Hepatocyte (in vitro differentiated cells): ENCODE results near the gene MAP3K3. TPM values are rescaled to one million over a fixed set of nuclear protein-coding genes. Genes with fewer than 3 reads are reported as not detected.

Source experiments
- DNase-seq: peaks from one replicate; pipeline ENCODE4 v3.0.0-alpha.2; 2016; ENCODE audit warnings: low spot score
- H2AFZ ChIP-seq: fragments of 200-600 bp; sonication (generic); 2 replicates; pipeline ENCODE4 v1.6.0; 2016; ENCODE audit warnings: antibody characterized with exemption, mild to moderate bottlenecking
- H3K27ac ChIP-seq: fragments of 200-600 bp; sonication (generic); 2 replicates; pipeline ENCODE4 v1.5.1; 2016; ENCODE audit warnings: mild to moderate bottlenecking
- H3K27me3 ChIP-seq: fragments of 200-600 bp; sonication (generic); 2 replicates; pipeline ENCODE4 v1.6.1; 2016
- H3K36me3 ChIP-seq: fragments of 200-600 bp; sonication (generic); replicated peaks from 2 replicates; pipeline ENCODE4 v1.5.1; 2016; ENCODE audit warnings: low read depth; ENCODE audit not compliant: insufficient read depth
- H3K4me1 ChIP-seq: fragments of 200-600 bp; sonication (generic); 2 replicates; pipeline ENCODE4 v1.5.1; 2016; ENCODE audit warnings: mild to moderate bottlenecking, moderate library complexity; ENCODE audit not compliant: insufficient read depth
- H3K4me2 ChIP-seq: fragments of 200-600 bp; sonication (generic); 2 replicates; pipeline ENCODE4 v1.6.0; 2016
- H3K4me3 ChIP-seq: fragments of 200-600 bp; sonication (generic); 2 replicates; pipeline ENCODE4 v1.5.1; 2016; ENCODE audit warnings: mild to moderate bottlenecking
- H3K79me2 ChIP-seq: fragments of 200-600 bp; sonication (generic); 2 replicates; pipeline ENCODE4 v1.6.0; 2017; ENCODE audit warnings: mild to moderate bottlenecking
- H3K9me2 ChIP-seq: fragments of 200-600 bp; sonication (generic); replicated peaks from 2 replicates; pipeline ENCODE4 v1.6.0; 2017; ENCODE audit warnings: mild to moderate bottlenecking; ENCODE audit not compliant: insufficient read depth
- H3K9me3 ChIP-seq: fragments of 200-600 bp; sonication (generic); 2 replicates; pipeline ENCODE4 v1.5.1; 2016; ENCODE audit warnings: low read depth, mild to moderate bottlenecking
- H4K20me1 ChIP-seq: fragments of 200-600 bp; sonication (generic); 2 replicates; pipeline ENCODE4 v1.6.0; 2016; ENCODE audit warnings: mild to moderate bottlenecking; ENCODE audit not compliant: insufficient read depth, poor library complexity, severe bottlenecking
- CTCF ChIP-seq: fragments of 200-600 bp; sonication (generic); IDR thresholded peaks from 2 replicates; pipeline ENCODE4 v1.5.1; 2016; ENCODE audit warnings: antibody characterized with exemption, mild to moderate bottlenecking; ENCODE audit not compliant: poor library complexity
- EZH2 ChIP-seq: fragments of 200-600 bp; sonication (generic); IDR thresholded peaks from 2 replicates; pipeline ENCODE4 v1.6.1; 2016; ENCODE audit warnings: antibody characterized with exemption, mild to moderate bottlenecking, borderline replicate concordance
- EZH2phosphoT487 ChIP-seq: fragments of 200-600 bp; sonication (generic); IDR thresholded peaks from one replicate; pipeline ENCODE4 v1.6.1; 2018; ENCODE audit warnings: antibody characterized with exemption, mild to moderate bottlenecking, low read depth, moderate library complexity; ENCODE audit not compliant: unreplicated experiment, severe bottlenecking
- WGBS: methylation state at CpG from one replicate; pipeline ENCODE4 v1.1.6; 2016; ENCODE audit warnings: low lambda C conversion rate; ENCODE audit errors: missing lambda C conversion rate; 5-methylcytosine and 5-hydroxymethylcytosine counted together
- polyA plus RNA-seq: library from polyadenylated mRNA; unstranded; fragments of >200 nt; fragmentation: Nextera tagmentation; extraction: Ambion mirVana; gene quantifications from 2 replicates; pipeline ENCODE4 v1.2.1, GENCODE V29; 2016
- total RNA-seq: library from RNA; depleted of rRNA; stranded (reverse); fragments of >200 nt; gene quantifications from 2 replicates; pipeline ENCODE4 v1.2.3, GENCODE V29; 2014

The MAP3K3 gene
- total and polyA plus RNA-seq, 2 experiments from 2014 or later, result 13.4 to 15.5 TPM

GRCh38 chr17:63649813-63650212, 27.6 kb downstream of the MAP3K3 start:
- TF ChIP-seq CTCF, result no peak
- TF ChIP-seq EZH2, result no peak
- TF ChIP-seq EZH2phosphoT487, result no peak
- Histone ChIP-seq H3K27me3 (no peaks in the 10 kb centered on the region), H3K4me2 (no peak overlapping the region), H3K36me3 (no peaks in the 10 kb centered on the region), H3K79me2 (no peaks in the 10 kb centered on the region), H3K9me2 (no peaks in the 10 kb centered on the region), H3K4me3 (no peak overlapping the region), H3K4me1 (no peaks in the 10 kb centered on the region), H2AFZ (no peak overlapping the region), H3K9me3 (no peaks in the 10 kb centered on the region), H4K20me1 (no peaks in the 10 kb centered on the region), H3K27ac (no peak overlapping the region)
- 88% methylated on average over 1 of the region's 1 CpG for WGBS
- no peak for DNase-seq

- H3K79me2 ChIP-seq, result no peaks in the 10 kb centered on the region
- no peaks in the 10 kb centered on the region for H3K36me3 ChIP-seq
- no peaks in the 10 kb centered on the region for H3K4me1 ChIP-seq
- H3K4me2 ChIP-seq, result no peak overlapping the region
- no peak overlapping the region for H2AFZ ChIP-seq
- no peak overlapping the region for H3K27ac ChIP-seq
- DNase-seq, result no peak
- H3K27me3 ChIP-seq, result no peaks in the 10 kb centered on the region
- H3K9me3 ChIP-seq, result no peaks in the 10 kb centered on the region
- H4K20me1 ChIP-seq, result no peaks in the 10 kb centered on the region
- H3K4me3 ChIP-seq, result no peak overlapping the region
- H3K9me2 ChIP-seq, result no peaks in the 10 kb centered on the region
- TF ChIP-seq EZH2, result no peak
- TF ChIP-seq CTCF, result no peak
- TF ChIP-seq EZH2phosphoT487, result no peak
- WGBS, result 88% methylated on average over 3 of the region's 3 CpGs
Measured at GRCh38 chr17:63652106-63652505, 29.9 kb downstream of the MAP3K3 start.

GRCh38 chr17:63653050-63653449, 30.8 kb downstream of the MAP3K3 start:
- H2AFZ ChIP-seq, result no peak overlapping the region
- WGBS, result 62% methylated on average over 2 of the region's 2 CpGs
- no peak overlapping the region for H3K4me2 ChIP-seq
- no peaks in the 10 kb centered on the region for H3K27me3 ChIP-seq
- no peaks in the 10 kb centered on the region for H3K9me3 ChIP-seq
- no peak for DNase-seq
- H3K4me3 ChIP-seq, result no peak overlapping the region
- no peak for TF ChIP-seq EZH2
- no peak for TF ChIP-seq EZH2phosphoT487
- no peak overlapping the region for H3K27ac ChIP-seq
- H4K20me1 ChIP-seq, result no peaks in the 10 kb centered on the region
- H3K4me1 ChIP-seq, result no peaks in the 10 kb centered on the region
- H3K79me2 ChIP-seq, result no peaks in the 10 kb centered on the region
- H3K9me2 ChIP-seq, result no peaks in the 10 kb centered on the region
- no peaks in the 10 kb centered on the region for H3K36me3 ChIP-seq

GRCh38 chr17:63657786-63658185, 35.6 kb downstream of the MAP3K3 start:
- H3K36me3 ChIP-seq, result no peaks in the 10 kb centered on the region
- 88% methylated on average over 3 of the region's 3 CpGs for WGBS
- no peaks in the 10 kb centered on the region for H3K4me1 ChIP-seq
- H3K27me3 ChIP-seq, result no peaks in the 10 kb centered on the region
- H2AFZ ChIP-seq, result no peak overlapping the region
- no peak overlapping the region for H3K4me2 ChIP-seq
- H4K20me1 ChIP-seq, result no peaks in the 10 kb centered on the region
- no peak overlapping the region for H3K4me3 ChIP-seq
- H3K9me2 ChIP-seq, result no peaks in the 10 kb centered on the region
- H3K27ac ChIP-seq, result no peak overlapping the region
- H3K79me2 ChIP-seq, result no peaks in the 10 kb centered on the region
- H3K9me3 ChIP-seq, result no peaks in the 10 kb centered on the region
- no peak for DNase-seq
- TF ChIP-seq EZH2phosphoT487 (no peak), EZH2 (no peak), CTCF (no peak)
